CD4-positive, alpha-beta T cell treated with Interleukin-6 for 4 hours (primary cell): Measurements from ENCODE around the gene BCL2A1.
"Not testable (repeated sequence)": the region's sequence is repeated elsewhere in the genome, so short reads cannot be mapped to it uniquely, and the experiment has no call there.

ENCODE experiments used
- DNase-seq: peaks from one replicate; pipeline ENCODE4 v3.0.0-alpha.2; 2020; ENCODE audit warnings: mixed read lengths

The BCL2A1 gene

DNA sequence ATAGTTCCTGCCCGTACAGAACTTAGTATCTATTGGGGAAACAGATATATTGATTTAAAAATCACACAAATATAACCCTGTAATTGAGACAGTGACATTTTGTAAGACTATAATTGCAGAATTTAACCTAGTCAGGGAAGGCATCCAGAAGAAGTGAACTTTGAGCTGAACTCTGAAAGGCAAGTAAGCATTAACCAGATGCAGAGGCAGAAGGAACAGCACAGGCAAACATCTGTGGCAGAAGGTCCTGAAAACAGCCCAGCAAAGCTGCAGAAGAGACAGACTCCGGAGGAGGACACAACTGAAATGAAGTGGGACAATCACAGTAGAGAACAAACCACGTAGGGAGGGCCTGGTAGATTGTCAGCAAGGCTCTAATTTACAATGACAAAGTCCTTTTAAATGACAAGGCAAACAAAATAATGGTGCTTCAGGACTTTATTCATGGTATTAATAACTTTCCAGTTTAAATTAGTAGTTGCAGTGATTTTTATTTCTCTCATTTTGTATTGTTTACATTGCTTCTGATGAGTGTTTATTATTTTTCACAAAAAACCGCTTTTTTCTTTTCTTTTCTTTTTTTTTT, 14.5 kb downstream of the BCL2A1 start:
- DNase-seq: no peak

GRCh38 chr15:79954661-79955060, 16.3 kb downstream of the BCL2A1 start:
- no peak for DNase-seq

GRCh38 chr15:79953951-79954444, 17.0 kb downstream of the BCL2A1 start:
- no peak for DNase-seq

GRCh38 chr15:79952329-79952728, 18.7 kb downstream of the BCL2A1 start:
- no peak for DNase-seq

DNA sequence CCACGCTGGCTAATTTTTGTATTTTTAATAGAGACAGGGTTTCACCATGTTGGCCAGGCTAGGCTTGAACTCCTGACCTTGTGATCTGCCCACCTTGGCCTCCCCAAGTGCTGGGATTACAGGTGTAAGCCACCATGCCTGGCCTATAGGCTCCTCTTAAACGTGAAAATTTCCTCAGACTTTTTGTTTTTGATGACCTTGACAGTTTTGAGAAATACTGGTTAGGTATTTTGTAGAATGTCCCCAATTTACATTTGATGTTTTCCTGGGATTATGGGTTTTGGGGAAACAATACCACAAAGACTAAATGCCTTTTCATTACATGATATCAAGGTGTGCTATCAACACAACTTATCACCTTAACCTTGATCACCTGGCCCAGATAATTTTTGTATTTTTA, 20.7 kb downstream of the BCL2A1 start:
- no peak for DNase-seq

DNA sequence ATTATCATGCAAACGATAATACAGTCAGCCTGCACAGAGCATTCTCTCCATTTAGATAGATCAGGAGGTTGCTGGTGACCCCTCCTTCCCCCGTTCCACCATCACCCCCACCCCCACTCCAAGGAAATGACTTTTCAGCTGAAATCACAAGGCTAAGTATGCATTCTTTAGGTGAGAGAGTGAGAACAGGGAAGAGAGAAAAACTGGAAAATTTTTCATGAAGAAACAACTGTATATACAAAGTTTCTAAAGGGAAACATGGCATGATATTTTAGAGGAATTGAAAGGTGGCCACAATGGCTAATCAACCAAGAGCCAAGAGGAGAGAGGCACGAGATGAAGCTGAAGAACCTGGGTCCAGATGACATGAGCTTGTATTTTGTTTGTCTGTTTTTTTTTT, 22.2 kb downstream of the BCL2A1 start:
- DNase-seq: no peak

DNA sequence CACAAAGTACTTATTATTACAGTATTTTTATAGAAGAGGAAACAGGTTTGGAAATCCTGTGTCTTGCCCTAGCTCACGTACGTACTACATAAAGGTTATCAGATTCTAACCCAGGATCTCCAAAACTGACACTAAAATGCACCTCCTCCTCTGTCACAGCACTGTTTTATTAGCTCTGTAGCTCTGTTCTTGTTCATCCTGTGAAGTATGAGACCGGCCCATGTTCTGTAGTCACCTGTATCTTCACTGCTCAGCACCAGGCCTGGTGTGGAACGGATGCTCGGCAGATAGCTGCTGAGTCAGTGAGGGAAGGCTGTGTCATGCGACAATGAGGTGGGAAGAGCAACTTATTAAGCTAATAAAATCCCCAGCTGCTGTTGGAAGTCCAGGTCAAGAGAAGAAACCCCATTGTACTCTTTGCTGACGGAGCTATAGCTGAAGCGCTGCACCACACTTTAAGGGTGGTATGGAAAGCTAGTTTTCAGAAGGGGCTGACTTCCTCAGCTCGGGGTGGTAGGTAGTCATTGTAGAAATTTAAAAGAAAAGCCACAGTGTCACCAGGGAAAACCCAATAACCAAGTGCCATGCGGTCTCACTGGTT, 22.8 kb downstream of the BCL2A1 start:
- DNase-seq: no peak

- DNase-seq: no peak
Observed at GRCh38 chr15:79947009-79947408, 24.0 kb downstream of the BCL2A1 start.

GRCh38 chr15:79944622-79945021, 26.4 kb downstream of the BCL2A1 start:
- no peak for DNase-seq

DNA sequence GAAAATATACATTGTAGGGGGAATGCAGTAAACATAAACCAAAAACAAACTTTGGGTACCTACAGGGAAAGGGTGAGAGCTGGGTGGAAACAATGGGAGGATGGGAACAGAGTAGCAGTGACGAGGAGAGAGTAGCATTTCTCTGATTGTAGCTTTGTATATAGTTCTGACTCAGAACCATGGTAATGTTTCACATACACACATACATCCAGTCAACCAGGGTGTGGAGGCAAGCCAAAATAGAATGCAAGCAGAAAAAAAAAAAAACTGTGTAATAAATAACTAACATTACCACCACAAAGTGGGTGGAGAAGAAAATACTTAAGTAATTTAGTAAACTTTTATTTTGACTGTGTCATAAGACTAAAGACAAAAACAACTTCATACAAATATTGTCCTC, 27.2 kb downstream of the BCL2A1 start:
- no peak for DNase-seq

- no peak for DNase-seq
Observed at GRCh38 chr15:79942741-79943481, 28.1 kb downstream of the BCL2A1 start.

- no peak for DNase-seq
Observed at GRCh38 chr15:79939399-79939798, 31.6 kb downstream of the BCL2A1 start.

- DNase-seq: no peak
Observed at GRCh38 chr15:79938143-79938542, 32.9 kb downstream of the BCL2A1 start.

GRCh38 chr15:79935556-79936201, 35.3 kb downstream of the BCL2A1 start:
- not testable (repeated sequence) for DNase-seq

- no peak for DNase-seq
Observed at GRCh38 chr15:79933231-79933630, 37.8 kb downstream of the BCL2A1 start.

- DNase-seq: no peak
Observed at GRCh38 chr15:79932447-79932846, 38.5 kb downstream of the BCL2A1 start.

DNA sequence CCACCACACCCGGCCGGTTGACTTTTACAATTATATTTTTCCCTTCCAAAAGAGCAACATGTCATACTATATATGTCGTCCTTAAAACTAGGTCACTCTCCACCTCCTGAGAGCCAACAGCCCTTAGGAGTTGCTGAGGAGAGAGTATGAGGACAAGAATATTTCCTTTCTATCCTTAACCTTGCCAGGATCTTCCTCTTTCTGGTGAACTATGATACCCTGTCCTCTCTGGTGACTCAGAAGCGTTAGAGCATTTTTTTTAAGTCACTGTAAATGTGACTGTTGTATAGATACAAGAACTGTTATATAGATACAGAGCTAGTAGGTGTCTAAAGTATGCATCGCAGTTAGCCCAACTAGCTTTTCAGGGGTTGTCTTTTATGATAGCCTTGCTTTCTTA, 40.5 kb downstream of the BCL2A1 start:
- DNase-seq: no peak

DNA sequence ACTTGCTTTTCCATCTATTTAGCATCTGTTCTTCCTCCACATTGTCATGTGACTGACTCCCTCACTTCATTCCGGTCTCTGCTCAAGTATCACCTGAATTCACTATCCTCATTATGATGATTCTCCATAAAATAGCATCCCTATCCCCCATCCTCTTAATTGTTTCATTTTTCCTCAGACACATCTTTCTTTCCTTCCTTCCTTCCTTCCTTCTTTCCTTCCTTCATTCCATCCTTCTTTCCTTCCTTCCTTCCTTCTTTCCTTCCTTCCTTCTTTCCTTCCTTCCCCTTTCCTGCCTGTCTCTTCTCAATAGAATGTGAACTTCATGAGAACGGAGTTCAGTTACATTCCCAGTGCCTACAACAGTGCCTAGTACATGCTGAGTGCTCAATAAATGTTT, 41.6 kb downstream of the BCL2A1 start:
- DNase-seq: no peak

- not testable (repeated sequence) for DNase-seq
Observed at GRCh38 chr15:79926116-79926515, 44.9 kb downstream of the BCL2A1 start.

GRCh38 chr15:79924379-79924778, 46.6 kb downstream of the BCL2A1 start:
- DNase-seq: no peak

- DNase-seq: peak; percentile 97
Observed at GRCh38 chr15:79923515-79924169, 47.4 kb downstream of the BCL2A1 start.

DNA sequence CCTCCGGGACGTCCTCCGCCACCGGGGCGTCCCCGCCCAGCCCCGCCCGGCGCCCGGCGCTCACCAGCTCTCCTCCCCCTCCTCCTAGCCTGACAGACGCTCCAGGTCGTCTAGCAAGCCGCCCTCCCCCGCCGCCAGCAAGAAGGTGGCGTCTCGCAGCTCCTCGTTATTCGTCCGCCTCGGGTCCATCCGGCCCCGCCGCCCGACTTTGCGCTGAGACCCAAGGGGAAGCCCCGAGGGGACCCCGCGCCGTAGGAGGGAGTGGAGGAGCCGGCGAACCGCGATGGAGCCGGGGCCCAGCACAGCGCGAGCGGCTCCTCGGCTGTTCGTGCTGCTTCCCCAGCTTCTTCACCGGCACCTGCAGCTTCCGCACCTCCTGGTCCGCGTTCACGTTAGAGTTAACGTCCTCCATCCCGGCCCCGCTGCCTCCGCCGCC, 47.9 kb downstream of the BCL2A1 start:
- DNase-seq: peak; percentile 69

- DNase-seq: no peak
Observed at GRCh38 chr15:79922512-79923078, 48.4 kb downstream of the BCL2A1 start.
